Measurements from ENCODE around the gene KCNC2.
A peak's percentile ranks its signal among the peaks of the same experiment; 100 is the strongest.

KCNC2 gene

DNA sequence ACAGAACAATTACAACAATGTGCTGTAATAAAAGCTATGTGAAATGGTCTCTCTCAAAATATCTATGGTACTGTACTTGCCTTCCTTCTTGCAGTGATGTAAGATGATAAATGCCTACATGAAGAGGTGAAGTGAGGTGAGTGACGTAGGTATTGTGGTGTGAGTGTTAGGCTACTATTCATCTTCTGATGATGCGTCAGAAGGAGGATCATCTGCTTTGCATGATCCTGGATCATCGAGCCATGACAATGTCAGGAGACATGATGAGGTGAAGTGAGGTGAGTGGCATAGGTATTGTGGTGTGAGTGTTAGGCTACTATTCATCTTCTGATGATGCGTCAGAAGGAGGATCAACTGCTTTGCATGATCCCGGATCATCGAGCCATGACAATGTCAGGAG lies 105.8 kb downstream of the KCNC2 start:
- no peak for TF ChIP-seq ZFX (IDR thresholded peaks at IDR 0.05)
- TF ChIP-seq, protein P1, sequence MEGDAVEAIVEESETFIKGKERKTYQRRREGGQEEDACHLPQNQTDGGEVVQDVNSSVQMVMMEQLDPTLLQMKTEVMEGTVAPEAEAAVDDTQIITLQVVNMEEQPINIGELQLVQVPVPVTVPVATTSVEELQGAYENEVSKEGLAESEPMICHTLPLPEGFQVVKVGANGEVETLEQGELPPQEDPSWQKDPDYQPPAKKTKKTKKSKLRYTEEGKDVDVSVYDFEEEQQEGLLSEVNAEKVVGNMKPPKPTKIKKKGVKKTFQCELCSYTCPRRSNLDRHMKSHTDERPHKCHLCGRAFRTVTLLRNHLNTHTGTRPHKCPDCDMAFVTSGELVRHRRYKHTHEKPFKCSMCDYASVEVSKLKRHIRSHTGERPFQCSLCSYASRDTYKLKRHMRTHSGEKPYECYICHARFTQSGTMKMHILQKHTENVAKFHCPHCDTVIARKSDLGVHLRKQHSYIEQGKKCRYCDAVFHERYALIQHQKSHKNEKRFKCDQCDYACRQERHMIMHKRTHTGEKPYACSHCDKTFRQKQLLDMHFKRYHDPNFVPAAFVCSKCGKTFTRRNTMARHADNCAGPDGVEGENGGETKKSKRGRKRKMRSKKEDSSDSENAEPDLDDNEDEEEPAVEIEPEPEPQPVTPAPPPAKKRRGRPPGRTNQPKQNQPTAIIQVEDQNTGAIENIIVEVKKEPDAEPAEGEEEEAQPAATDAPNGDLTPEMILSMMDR (conservative IDR thresholded peaks at IDR 0.05), result no peak
- no peak overlapping the region for H3K27ac ChIP-seq

DNA sequence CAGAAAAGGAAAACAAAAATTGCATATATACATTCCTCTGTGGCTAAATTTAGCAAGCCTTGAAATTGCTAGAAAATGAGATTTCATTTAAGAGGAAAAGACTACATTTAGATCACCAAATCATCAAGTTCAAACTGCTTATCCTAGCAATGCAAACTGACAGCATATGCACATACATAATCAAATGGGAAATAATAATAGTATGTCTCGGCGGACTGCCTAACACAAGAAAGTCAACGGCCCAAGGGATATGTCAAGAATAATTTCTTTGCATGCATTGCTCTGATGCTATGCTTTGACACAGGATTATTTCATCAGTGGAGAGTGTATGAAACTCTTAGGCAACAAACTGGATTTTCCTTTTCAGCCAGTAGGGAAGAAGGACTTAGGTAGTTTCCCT lies 107.9 kb downstream of the KCNC2 start:
- TF ChIP-seq, protein P1 (conservative IDR thresholded peaks at IDR 0.05), result no peak
- no peak for TF ChIP-seq ZFX (IDR thresholded peaks at IDR 0.05)
- no peak overlapping the region for H3K27ac ChIP-seq

DNA sequence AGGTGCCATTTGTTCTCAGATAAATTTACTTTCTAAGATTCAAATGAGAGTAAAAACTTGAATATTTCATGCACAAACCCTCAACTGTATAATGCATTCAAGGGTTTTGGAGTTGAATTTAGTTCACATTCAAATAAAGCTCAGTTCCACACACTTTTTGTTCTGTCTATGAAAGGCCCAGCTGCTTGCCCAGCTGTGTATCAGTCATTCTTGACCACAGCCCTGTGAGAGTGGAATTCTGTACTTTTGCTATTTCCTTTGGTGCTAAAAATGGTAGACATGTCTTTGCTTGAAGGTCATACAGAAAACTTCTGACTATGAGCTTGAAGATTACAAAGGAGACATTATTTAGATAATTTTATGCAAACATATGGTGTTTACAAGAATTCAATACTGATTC lies 110.4 kb downstream of the KCNC2 start:
- no peak overlapping the region for H3K27ac ChIP-seq
- TF ChIP-seq, protein P1 (conservative IDR thresholded peaks at IDR 0.05), result no peak
- TF ChIP-seq ZFX (IDR thresholded peaks at IDR 0.05), result no peak

DNA sequence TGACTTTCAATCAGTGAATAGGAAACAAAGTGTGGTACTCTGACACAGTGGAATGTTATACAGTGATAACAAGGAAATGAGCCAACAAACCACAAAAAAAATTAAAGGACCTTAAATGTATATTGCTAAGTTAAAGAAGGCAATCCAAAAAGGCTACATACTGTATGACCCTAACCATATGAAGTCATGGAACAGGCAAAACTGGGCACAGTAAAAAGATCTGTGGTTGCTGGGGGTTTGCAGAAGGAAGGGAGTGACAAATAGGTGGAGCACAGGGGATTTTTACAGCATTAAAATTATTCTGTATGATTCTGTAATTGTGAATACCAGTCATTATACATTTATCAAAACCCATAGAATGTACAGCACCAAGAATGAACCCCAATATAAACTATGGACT lies 112.6 kb downstream of the KCNC2 start:
- H3K27ac ChIP-seq, result no peak overlapping the region
- TF ChIP-seq ZFX (IDR thresholded peaks at IDR 0.05), result no peak
- TF ChIP-seq, protein P1 (conservative IDR thresholded peaks at IDR 0.05), result no peak

DNA sequence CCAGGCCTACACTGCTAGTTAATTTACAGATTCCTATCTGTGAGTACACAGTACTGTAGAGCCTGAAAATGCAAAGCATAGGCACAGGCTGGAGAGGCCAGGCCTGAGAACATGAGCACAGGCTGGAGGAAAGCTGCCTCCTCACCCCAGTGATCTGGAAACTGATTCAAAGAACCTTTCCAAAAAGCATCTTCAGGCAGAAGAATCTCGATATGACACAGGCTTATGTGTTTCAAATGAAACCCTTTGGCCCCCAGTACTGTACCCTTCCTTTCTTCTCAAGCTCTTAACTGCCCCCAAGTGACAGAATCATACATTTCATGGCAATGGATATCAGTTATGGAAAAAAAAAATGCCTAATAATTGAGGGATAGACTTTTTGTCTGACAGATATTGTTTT lies 122.0 kb downstream of the KCNC2 start:
- H3K27ac ChIP-seq, result no peak overlapping the region
- TF ChIP-seq, protein P1 (conservative IDR thresholded peaks at IDR 0.05), result peak; percentile 55
- TF ChIP-seq ZFX (IDR thresholded peaks at IDR 0.05), result no peak

DNA sequence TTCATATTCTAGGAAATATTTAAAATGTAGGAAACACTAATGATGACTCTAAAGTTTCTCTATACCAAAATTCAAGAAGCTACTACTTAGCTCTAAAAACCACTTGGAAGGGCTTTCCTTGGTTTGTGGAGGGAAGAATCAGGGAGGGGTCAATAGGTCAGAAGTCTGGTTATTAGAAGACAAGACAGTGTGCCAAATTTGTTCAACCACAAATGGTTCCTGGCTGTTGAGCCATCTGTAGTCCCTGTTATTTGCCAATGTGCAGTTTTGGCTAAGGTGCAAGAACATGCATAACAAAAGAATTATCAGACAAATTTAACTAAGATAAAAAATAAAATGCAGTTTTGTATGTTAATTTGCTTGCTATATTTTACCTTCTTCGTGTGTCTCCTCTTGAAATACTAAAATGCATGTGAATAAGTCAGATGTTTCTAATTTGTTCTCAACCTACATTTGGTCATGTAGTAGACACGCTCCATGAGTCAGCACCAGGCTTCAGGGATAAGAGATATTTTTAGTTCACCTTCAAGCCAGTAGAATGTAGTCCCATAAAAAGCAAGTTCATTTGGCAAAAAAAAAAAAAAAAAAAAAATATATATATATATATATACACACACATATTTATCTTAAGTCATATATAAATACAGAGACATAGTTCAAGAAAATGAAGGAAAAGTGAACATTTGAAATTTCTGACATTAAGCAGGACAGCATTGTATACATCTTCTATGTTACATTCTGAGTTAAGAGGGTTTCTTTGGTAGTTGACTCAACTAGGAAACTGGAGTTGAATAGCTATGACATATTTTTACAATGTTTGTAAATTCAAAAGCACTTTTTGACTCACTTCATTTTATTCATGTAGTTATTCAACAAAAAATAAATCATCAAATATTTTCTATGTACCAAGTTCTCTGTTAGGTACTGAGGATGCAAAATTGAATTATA lies 123.3 kb downstream of the KCNC2 start:
- no peak overlapping the region for H3K27ac ChIP-seq
- TF ChIP-seq, protein P1 (conservative IDR thresholded peaks at IDR 0.05), result no peak
- TF ChIP-seq ZFX (IDR thresholded peaks at IDR 0.05), result no peak

DNA sequence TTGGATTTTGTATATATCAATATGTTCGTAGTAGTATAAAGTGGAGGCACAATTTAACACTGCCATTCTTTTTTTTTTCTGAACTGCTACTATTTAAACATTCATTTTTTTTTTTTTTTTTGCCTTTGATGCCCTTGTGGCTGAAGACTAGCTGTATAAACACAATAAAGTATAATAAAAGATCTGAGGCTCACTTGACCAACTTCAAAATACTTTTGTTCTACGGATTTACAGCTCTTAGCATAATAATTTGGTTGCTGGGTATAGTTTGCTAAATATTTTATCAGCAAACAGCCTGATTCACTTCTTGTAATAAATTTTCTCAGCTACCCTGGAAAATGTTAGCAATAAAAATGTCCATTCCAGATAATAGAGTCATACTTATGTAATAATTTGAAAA lies 128.3 kb downstream of the KCNC2 start:
- TF ChIP-seq ZFX (IDR thresholded peaks at IDR 0.05), result no peak
- TF ChIP-seq, protein P1 (conservative IDR thresholded peaks at IDR 0.05), result no peak
- no peak overlapping the region for H3K27ac ChIP-seq
